ENCODE measurements around the gene PLOD3.

GRCh38 chr7:101169838-101170551, 47.4 kb downstream of the PLOD3 start:
- TF ChIP-seq CTCF (IDR thresholded peaks at IDR 0.05 in 2 of 3, conservative IDR thresholded peaks at IDR 0.05 in 1 of 3; ENCODE audit: borderline replicate concordance in 1 of 3, insufficient read depth in 1 of 3, low read depth in 2 of 3, low read length in 2 of 3) (peak in 2 of 3 experiments; percentile 93 to 94; a peak in 4 of 6 replicates), JUND (IDR thresholded peaks at IDR 0.05) (no peak), EZH2 (IDR thresholded peaks at IDR 0.05) (no peak)

Measured in HCT116 (cell line).